ENCODE results near the gene ARMC10.
"Not testable (repeated sequence)": the region's sequence is repeated elsewhere in the genome, so short reads cannot be mapped to it uniquely, and the experiment has no call there.

The ARMC10 gene

DNA sequence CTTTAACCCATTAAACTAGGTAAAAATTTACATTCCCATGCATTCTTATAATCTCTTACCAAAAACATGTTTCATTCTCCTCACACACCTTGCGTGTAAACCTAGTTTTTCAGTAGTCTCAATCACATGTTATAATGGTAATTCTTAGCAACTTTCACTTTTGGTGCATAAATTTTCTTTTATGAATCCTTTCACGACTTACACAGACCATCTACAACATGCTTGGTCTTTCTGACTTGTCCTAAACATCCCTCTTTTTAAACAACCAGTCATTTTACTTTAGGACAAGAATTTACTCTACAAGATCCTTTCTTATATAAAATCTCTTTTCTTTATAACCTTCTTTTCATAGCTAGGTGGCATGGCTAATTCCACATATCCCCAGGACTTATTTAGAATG, 26.1 kb upstream of the ARMC10 start:
- DNase-seq (ENCODE audit: low read depth) = no peak

GRCh38 chr7:103051519-103051918, 23.4 kb upstream of the ARMC10 start:
- no peak overlapping the region for H3K4me3 ChIP-seq (ENCODE audit: low read depth, low read length)
- TF ChIP-seq CTCF (IDR thresholded peaks at IDR 0.05; ENCODE audit: low read depth, low read length, missing control alignments) = no peak
- no peak for DNase-seq (ENCODE audit: low read depth)

More for the DNA sequence above, 26.1 kb upstream of the ARMC10 start:
- H3K4me3 ChIP-seq (ENCODE audit: low read depth, low read length) = no peak overlapping the region
- no peak for TF ChIP-seq CTCF (IDR thresholded peaks at IDR 0.05; ENCODE audit: low read depth, low read length, missing control alignments)

DNA sequence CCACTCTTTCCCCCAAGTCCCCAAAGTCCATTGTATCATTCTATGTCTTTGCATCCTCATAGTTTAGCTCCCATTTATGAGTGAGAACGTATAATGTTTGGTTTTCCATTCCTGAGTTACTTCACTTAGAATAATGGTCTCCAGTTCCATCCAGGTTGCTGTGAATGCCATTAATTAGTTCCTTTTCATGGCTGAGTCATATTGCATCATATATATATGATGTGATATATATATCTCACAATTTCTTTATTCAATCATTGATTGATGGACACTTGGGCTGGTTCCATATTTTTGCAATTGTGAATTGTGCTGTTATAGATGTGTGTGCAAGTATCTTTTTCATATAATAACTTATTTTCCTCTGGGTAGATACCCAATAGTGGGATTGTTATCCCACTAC, 18.9 kb upstream of the ARMC10 start:
- H3K4me3 ChIP-seq (ENCODE audit: low read depth, low read length); DNase-seq (ENCODE audit: low read depth): not testable (repeated sequence)

GRCh38 chr7:103058122-103058521, 16.8 kb upstream of the ARMC10 start:
- DNase-seq (ENCODE audit: low read depth) = no peak
- TF ChIP-seq CTCF (IDR thresholded peaks at IDR 0.05; ENCODE audit: low read depth, low read length, missing control alignments) = no peak
- no peak overlapping the region for H3K4me3 ChIP-seq (ENCODE audit: low read depth, low read length)

DNA sequence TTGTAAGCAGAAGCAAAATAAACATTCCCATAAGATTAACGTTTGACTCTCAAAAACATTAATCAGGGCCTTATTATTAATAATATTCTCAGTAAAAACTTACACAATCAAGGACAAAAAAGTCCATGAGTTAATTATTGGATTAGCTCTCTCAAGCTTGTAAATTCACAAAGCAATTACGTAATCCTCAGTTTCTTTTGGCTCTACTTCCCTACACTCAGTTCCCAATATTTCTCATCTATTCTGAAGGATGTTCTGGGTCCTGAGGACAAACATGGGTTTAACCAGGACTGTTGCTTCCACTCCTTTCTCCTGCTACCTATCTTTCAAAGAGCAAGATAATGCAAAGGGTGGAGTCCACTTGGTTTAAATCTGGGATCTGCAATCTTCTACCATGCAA, 15.5 kb upstream of the ARMC10 start:
- DNase-seq (ENCODE audit: low read depth) = no peak
- H3K4me3 ChIP-seq (ENCODE audit: low read depth, low read length) = no peak overlapping the region

DNA sequence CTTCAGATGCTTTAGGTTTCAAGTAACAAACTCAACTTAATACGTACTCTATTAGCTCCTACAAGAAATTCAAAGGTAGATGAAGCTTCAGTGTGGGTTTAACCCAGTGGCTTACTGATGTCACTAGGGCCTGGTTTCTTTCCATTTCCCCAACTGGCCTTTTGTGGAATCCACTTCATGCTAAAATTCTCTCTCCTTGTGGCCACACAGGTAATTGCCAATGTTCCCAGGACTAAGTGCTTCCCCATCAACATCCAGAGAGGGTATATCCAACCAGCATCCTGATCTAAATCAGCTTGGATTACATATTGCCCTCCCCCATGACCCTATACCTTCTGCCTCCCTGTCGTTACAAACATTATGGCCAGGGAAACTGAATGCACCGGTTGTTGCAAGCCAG, 11.0 kb upstream of the ARMC10 start:
- no peak for TF ChIP-seq CTCF (IDR thresholded peaks at IDR 0.05; ENCODE audit: low read depth, low read length, missing control alignments)
- no peak for DNase-seq (ENCODE audit: low read depth)
- no peak overlapping the region for H3K4me3 ChIP-seq (ENCODE audit: low read depth, low read length)

More for the DNA sequence above, 15.5 kb upstream of the ARMC10 start:
- no peak for TF ChIP-seq CTCF (IDR thresholded peaks at IDR 0.05; ENCODE audit: low read depth, low read length, missing control alignments)

- peak; percentile 78 for TF ChIP-seq CTCF (IDR thresholded peaks at IDR 0.05; ENCODE audit: low read depth, low read length, missing control alignments)
- no peak for DNase-seq (ENCODE audit: low read depth)
- no peak overlapping the region for H3K4me3 ChIP-seq (ENCODE audit: low read depth, low read length)
These were observed 9.3 kb upstream of the ARMC10 start for GRCh38 chr7:103065667-103066066.
